ENCODE data around the gene PRAMEF1. TPM values are rescaled to one million over a fixed set of nuclear protein-coding genes. Genes with fewer than 3 reads are reported as not detected.
"Not testable (repeated sequence)": the region's sequence is repeated elsewhere in the genome, so short reads cannot be mapped to it uniquely, and the experiment has no call there.

Gene PRAMEF1
- total and polyA plus RNA-seq, 10 of the 15 experiments (the other 5 are each of a cell fraction or from before 2014, with no cell fraction given), result not detected

GRCh38 chr1:12831310-12831709 is 40.1 kb downstream of the PRAMEF1 start, which contains the start of gene PRAMEF11:
Gene PRAMEF11, minus strand, starts transcription at chr1:12831410. Its CDS starts 2,621 bp downstream, at chr1:12828789.
- H3K4me3 ChIP-seq; FAIRE-seq; H3K36me3 ChIP-seq (ENCODE audit: control insufficient read depth in 2 of 2, insufficient read depth in 2 of 2, low read length in 1 of 2); H3K4me2 ChIP-seq (ENCODE audit: control insufficient read depth, insufficient read depth); BruUV-seq (replicated peaks); CTCF ChIA-PET; SMC1A ChIA-PET (ENCODE audit: uncharacterized antibody, unreplicated experiment); H3K4me1 ChIP-seq (ENCODE audit: control insufficient read depth, insufficient read depth, low read length); intact Hi-C loops (cut with micrococcal nuclease; ENCODE audit: unreplicated experiment); H4K20me1 ChIP-seq (ENCODE audit: control insufficient read depth, insufficient read depth); H3K79me2 ChIP-seq (ENCODE audit: control insufficient read depth, insufficient read depth, low read length); H3K27ac ChIP-seq (ENCODE audit: control insufficient read depth, insufficient read depth); H2AFZ ChIP-seq (ENCODE audit: control insufficient read depth, low read depth, low read length); H3K27me3 ChIP-seq (replicated peaks in 1 of 2; ENCODE audit: control insufficient read depth in 2 of 2, insufficient read depth in 2 of 2, low read length in 1 of 2); RAD21 ChIA-PET (ENCODE audit: unreplicated experiment); POLR2A ChIA-PET; ATAC-seq; H3K9me3 ChIP-seq (replicated peaks; ENCODE audit: control insufficient read depth, insufficient read depth, low read length); in situ Hi-C loops (cut with MboI); DNase-seq (ENCODE audit: low read depth, low spot score); H3K9ac ChIP-seq (ENCODE audit: control insufficient read depth, insufficient read depth, low read length): not testable (repeated sequence)
- WGBS (ENCODE audit: insufficient coverage, insufficient replicate concordance, low lambda C conversion rate, missing lambda C conversion rate), result 0% methylated on average over 2 of the region's 3 CpGs

- 0% methylated on average over 1 of the region's 2 CpGs for WGBS (ENCODE audit: insufficient coverage, insufficient replicate concordance, low lambda C conversion rate, missing lambda C conversion rate)
- POLR2A ChIA-PET; SMC1A ChIA-PET (ENCODE audit: uncharacterized antibody, unreplicated experiment); ATAC-seq; intact Hi-C loops (cut with micrococcal nuclease; ENCODE audit: unreplicated experiment); H3K9ac ChIP-seq (ENCODE audit: control insufficient read depth, insufficient read depth, low read length); CTCF ChIA-PET; DNase-seq (ENCODE audit: low read depth, low spot score); H3K4me2 ChIP-seq (ENCODE audit: control insufficient read depth, insufficient read depth); H2AFZ ChIP-seq (ENCODE audit: control insufficient read depth, low read depth, low read length); FAIRE-seq; BruUV-seq (replicated peaks); H3K36me3 ChIP-seq (ENCODE audit: control insufficient read depth in 2 of 2, insufficient read depth in 2 of 2, low read length in 1 of 2); RAD21 ChIA-PET (ENCODE audit: unreplicated experiment); H3K4me1 ChIP-seq (ENCODE audit: control insufficient read depth, insufficient read depth, low read length); in situ Hi-C loops (cut with MboI); H3K4me3 ChIP-seq; H3K27me3 ChIP-seq (replicated peaks in 1 of 2; ENCODE audit: control insufficient read depth in 2 of 2, insufficient read depth in 2 of 2, low read length in 1 of 2); H3K9me3 ChIP-seq (replicated peaks; ENCODE audit: control insufficient read depth, insufficient read depth, low read length); H3K79me2 ChIP-seq (ENCODE audit: control insufficient read depth, insufficient read depth, low read length); H3K27ac ChIP-seq (ENCODE audit: control insufficient read depth, insufficient read depth); H4K20me1 ChIP-seq (ENCODE audit: control insufficient read depth, insufficient read depth): not testable (repeated sequence)
Measured at GRCh38 chr1:12833251-12833650, 42.1 kb downstream of the PRAMEF1 start.

Other genes with a start within 250 kb of the PRAMEF1 start
Only the 7 nearest of the 12 such genes appear.
- gene AADACL3, start 75.3 kb upstream of the PRAMEF1 start, total RNA-seq (2014; rRNA removed), result not detected in 2 replicates
- gene AADACL3, start 75.3 kb upstream of the PRAMEF1 start, total RNA-seq (2014; rRNA removed; fragmentation: Illumina TruSeq; extraction: Trizol), result not detected in 2 replicates
- gene AADACL3, start 75.3 kb upstream of the PRAMEF1 start, total RNA-seq (2021), result not detected in 2 replicates
- gene AADACL3, start 75.3 kb upstream of the PRAMEF1 start, polyA plus RNA-seq (2011; rRNA removed), result not detected in 2 replicates
- gene AADACL3, start 75.3 kb upstream of the PRAMEF1 start, polyA plus RNA-seq (2014; fragmentation: Illumina TruSeq; extraction: Trizol), result not detected in 2 replicates
- gene AADACL3, start 75.3 kb upstream of the PRAMEF1 start, polyA plus RNA-seq (2014; fragmentation: Nextera tagmentation; extraction: Ambion mirVana), result not detected
- gene AADACL3, start 75.3 kb upstream of the PRAMEF1 start, polyA plus RNA-seq (2014; rRNA removed), result not detected in 2 replicates
- not detected for gene AADACL3, start 75.3 kb upstream of the PRAMEF1 start, polyA plus RNA-seq (2016; fragmentation: Nextera tagmentation; extraction: Ambion mirVana)
- gene CFAP107, start 45.2 kb upstream of the PRAMEF1 start, total RNA-seq (2014; rRNA removed), result not detected in 2 replicates
- not detected in 2 replicates for gene CFAP107, start 45.2 kb upstream of the PRAMEF1 start, total RNA-seq (2014; rRNA removed; fragmentation: Illumina TruSeq; extraction: Trizol)
- not detected in 2 replicates for gene CFAP107, start 45.2 kb upstream of the PRAMEF1 start, total RNA-seq (2021)
- not detected in 2 replicates for gene CFAP107, start 45.2 kb upstream of the PRAMEF1 start, polyA plus RNA-seq (2011; rRNA removed)
- gene CFAP107, start 45.2 kb upstream of the PRAMEF1 start, polyA plus RNA-seq (2014; fragmentation: Illumina TruSeq; extraction: Trizol), result not detected in 2 replicates
- gene CFAP107, start 45.2 kb upstream of the PRAMEF1 start, polyA plus RNA-seq (2014; fragmentation: Nextera tagmentation; extraction: Ambion mirVana), result not detected
- not detected in 2 replicates for gene CFAP107, start 45.2 kb upstream of the PRAMEF1 start, polyA plus RNA-seq (2014; rRNA removed)
- gene CFAP107, start 45.2 kb upstream of the PRAMEF1 start, polyA plus RNA-seq (2016; fragmentation: Nextera tagmentation; extraction: Ambion mirVana), result not detected
- gene PRAMEF12, start 17.7 kb upstream of the PRAMEF1 start, total RNA-seq (2014; rRNA removed), result not detected in 2 replicates
- not detected in 2 replicates for gene PRAMEF12, start 17.7 kb upstream of the PRAMEF1 start, total RNA-seq (2014; rRNA removed; fragmentation: Illumina TruSeq; extraction: Trizol)
- not detected in 2 replicates for gene PRAMEF12, start 17.7 kb upstream of the PRAMEF1 start, total RNA-seq (2021)
- gene PRAMEF12, start 17.7 kb upstream of the PRAMEF1 start, polyA plus RNA-seq (2011; rRNA removed), result not detected in 2 replicates
- not detected in 2 replicates for gene PRAMEF12, start 17.7 kb upstream of the PRAMEF1 start, polyA plus RNA-seq (2014; fragmentation: Illumina TruSeq; extraction: Trizol)
- gene PRAMEF12, start 17.7 kb upstream of the PRAMEF1 start, polyA plus RNA-seq (2014; fragmentation: Nextera tagmentation; extraction: Ambion mirVana), result not detected
- not detected in 2 replicates for gene PRAMEF12, start 17.7 kb upstream of the PRAMEF1 start, polyA plus RNA-seq (2014; rRNA removed)
- gene PRAMEF12, start 17.7 kb upstream of the PRAMEF1 start, polyA plus RNA-seq (2016; fragmentation: Nextera tagmentation; extraction: Ambion mirVana), result not detected
- not detected in 2 replicates for gene PRAMEF11, start 40.0 kb downstream of the PRAMEF1 start, total RNA-seq (2014; rRNA removed)
- not detected in 2 replicates for gene PRAMEF11, start 40.0 kb downstream of the PRAMEF1 start, total RNA-seq (2014; rRNA removed; fragmentation: Illumina TruSeq; extraction: Trizol)
- not detected in 2 replicates for gene PRAMEF11, start 40.0 kb downstream of the PRAMEF1 start, total RNA-seq (2021)
- gene PRAMEF11, start 40.0 kb downstream of the PRAMEF1 start, polyA plus RNA-seq (2011; rRNA removed), result not detected in 2 replicates
- gene PRAMEF11, start 40.0 kb downstream of the PRAMEF1 start, polyA plus RNA-seq (2014; fragmentation: Illumina TruSeq; extraction: Trizol), result not detected in 2 replicates
- not detected for gene PRAMEF11, start 40.0 kb downstream of the PRAMEF1 start, polyA plus RNA-seq (2014; fragmentation: Nextera tagmentation; extraction: Ambion mirVana)
- not detected in 2 replicates for gene PRAMEF11, start 40.0 kb downstream of the PRAMEF1 start, polyA plus RNA-seq (2014; rRNA removed)
- gene PRAMEF11, start 40.0 kb downstream of the PRAMEF1 start, polyA plus RNA-seq (2016; fragmentation: Nextera tagmentation; extraction: Ambion mirVana), result not detected
- not detected in 2 replicates for gene HNRNPCL1, start 57.3 kb downstream of the PRAMEF1 start, total RNA-seq (2014; rRNA removed)
- not detected in 2 replicates for gene HNRNPCL1, start 57.3 kb downstream of the PRAMEF1 start, total RNA-seq (2014; rRNA removed; fragmentation: Illumina TruSeq; extraction: Trizol)
- gene HNRNPCL1, start 57.3 kb downstream of the PRAMEF1 start, total RNA-seq (2021), result not detected in 2 replicates
- not detected in 2 replicates for gene HNRNPCL1, start 57.3 kb downstream of the PRAMEF1 start, polyA plus RNA-seq (2011; rRNA removed)
- gene HNRNPCL1, start 57.3 kb downstream of the PRAMEF1 start, polyA plus RNA-seq (2014; fragmentation: Illumina TruSeq; extraction: Trizol), result not detected in 2 replicates
- gene HNRNPCL1, start 57.3 kb downstream of the PRAMEF1 start, polyA plus RNA-seq (2014; fragmentation: Nextera tagmentation; extraction: Ambion mirVana), result not detected
- gene HNRNPCL1, start 57.3 kb downstream of the PRAMEF1 start, polyA plus RNA-seq (2014; rRNA removed), result not detected in 2 replicates
- gene HNRNPCL1, start 57.3 kb downstream of the PRAMEF1 start, polyA plus RNA-seq (2016; fragmentation: Nextera tagmentation; extraction: Ambion mirVana), result not detected
- not detected in 2 replicates for gene PRAMEF2, start 65.7 kb downstream of the PRAMEF1 start, total RNA-seq (2014; rRNA removed)
- not detected in 2 replicates for gene PRAMEF2, start 65.7 kb downstream of the PRAMEF1 start, total RNA-seq (2014; rRNA removed; fragmentation: Illumina TruSeq; extraction: Trizol)
- not detected in 2 replicates for gene PRAMEF2, start 65.7 kb downstream of the PRAMEF1 start, total RNA-seq (2021)
- not detected in 2 replicates for gene PRAMEF2, start 65.7 kb downstream of the PRAMEF1 start, polyA plus RNA-seq (2011; rRNA removed)
- gene PRAMEF2, start 65.7 kb downstream of the PRAMEF1 start, polyA plus RNA-seq (2014; fragmentation: Illumina TruSeq; extraction: Trizol), result not detected in 2 replicates
- gene PRAMEF2, start 65.7 kb downstream of the PRAMEF1 start, polyA plus RNA-seq (2014; fragmentation: Nextera tagmentation; extraction: Ambion mirVana), result not detected
- gene PRAMEF2, start 65.7 kb downstream of the PRAMEF1 start, polyA plus RNA-seq (2014; rRNA removed), result not detected in 2 replicates
- not detected for gene PRAMEF2, start 65.7 kb downstream of the PRAMEF1 start, polyA plus RNA-seq (2016; fragmentation: Nextera tagmentation; extraction: Ambion mirVana)
- gene PRAMEF4, start 94.8 kb downstream of the PRAMEF1 start, total RNA-seq (2014; rRNA removed), result not detected in 2 replicates
- not detected in 2 replicates for gene PRAMEF4, start 94.8 kb downstream of the PRAMEF1 start, total RNA-seq (2014; rRNA removed; fragmentation: Illumina TruSeq; extraction: Trizol)
- not detected in 2 replicates for gene PRAMEF4, start 94.8 kb downstream of the PRAMEF1 start, total RNA-seq (2021)
- gene PRAMEF4, start 94.8 kb downstream of the PRAMEF1 start, polyA plus RNA-seq (2011; rRNA removed), result not detected in 2 replicates
- gene PRAMEF4, start 94.8 kb downstream of the PRAMEF1 start, polyA plus RNA-seq (2014; fragmentation: Illumina TruSeq; extraction: Trizol), result not detected in 2 replicates
- not detected for gene PRAMEF4, start 94.8 kb downstream of the PRAMEF1 start, polyA plus RNA-seq (2014; fragmentation: Nextera tagmentation; extraction: Ambion mirVana)
- not detected in 2 replicates for gene PRAMEF4, start 94.8 kb downstream of the PRAMEF1 start, polyA plus RNA-seq (2014; rRNA removed)
- gene PRAMEF4, start 94.8 kb downstream of the PRAMEF1 start, polyA plus RNA-seq (2016; fragmentation: Nextera tagmentation; extraction: Ambion mirVana), result not detected